LNCAP (cell line): ENCODE measurements around the gene GALNT18.

Source experiments
- TF ChIP-seq, protein P1 (sequence below): fragments of 450-650 bp; IDR thresholded peaks from 2 replicates; pipeline ENCODE4 v1.5.1; 2017; ENCODE audit warnings: mild to moderate bottlenecking

Gene GALNT18

DNA sequence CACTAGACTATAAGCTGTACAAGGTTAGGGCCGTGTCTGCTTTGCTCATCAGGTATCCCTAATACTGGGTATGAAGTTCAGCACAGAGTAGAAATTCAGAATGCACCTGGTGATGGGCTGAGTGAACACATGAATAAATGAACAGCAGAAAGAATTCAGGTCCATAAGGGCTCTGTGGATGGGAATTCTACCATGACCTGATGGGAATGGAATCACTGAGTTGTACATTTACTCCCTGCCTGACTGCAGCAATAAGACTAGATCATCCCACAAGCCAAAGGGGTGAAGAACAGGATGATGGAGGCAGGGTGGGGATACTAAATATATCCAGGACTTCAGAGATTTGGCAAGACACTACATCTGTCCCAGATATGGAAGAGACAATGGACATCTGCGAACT is 182.2 kb downstream of the GALNT18 start:
- TF ChIP-seq, protein P1, sequence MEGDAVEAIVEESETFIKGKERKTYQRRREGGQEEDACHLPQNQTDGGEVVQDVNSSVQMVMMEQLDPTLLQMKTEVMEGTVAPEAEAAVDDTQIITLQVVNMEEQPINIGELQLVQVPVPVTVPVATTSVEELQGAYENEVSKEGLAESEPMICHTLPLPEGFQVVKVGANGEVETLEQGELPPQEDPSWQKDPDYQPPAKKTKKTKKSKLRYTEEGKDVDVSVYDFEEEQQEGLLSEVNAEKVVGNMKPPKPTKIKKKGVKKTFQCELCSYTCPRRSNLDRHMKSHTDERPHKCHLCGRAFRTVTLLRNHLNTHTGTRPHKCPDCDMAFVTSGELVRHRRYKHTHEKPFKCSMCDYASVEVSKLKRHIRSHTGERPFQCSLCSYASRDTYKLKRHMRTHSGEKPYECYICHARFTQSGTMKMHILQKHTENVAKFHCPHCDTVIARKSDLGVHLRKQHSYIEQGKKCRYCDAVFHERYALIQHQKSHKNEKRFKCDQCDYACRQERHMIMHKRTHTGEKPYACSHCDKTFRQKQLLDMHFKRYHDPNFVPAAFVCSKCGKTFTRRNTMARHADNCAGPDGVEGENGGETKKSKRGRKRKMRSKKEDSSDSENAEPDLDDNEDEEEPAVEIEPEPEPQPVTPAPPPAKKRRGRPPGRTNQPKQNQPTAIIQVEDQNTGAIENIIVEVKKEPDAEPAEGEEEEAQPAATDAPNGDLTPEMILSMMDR, result no peak

DNA sequence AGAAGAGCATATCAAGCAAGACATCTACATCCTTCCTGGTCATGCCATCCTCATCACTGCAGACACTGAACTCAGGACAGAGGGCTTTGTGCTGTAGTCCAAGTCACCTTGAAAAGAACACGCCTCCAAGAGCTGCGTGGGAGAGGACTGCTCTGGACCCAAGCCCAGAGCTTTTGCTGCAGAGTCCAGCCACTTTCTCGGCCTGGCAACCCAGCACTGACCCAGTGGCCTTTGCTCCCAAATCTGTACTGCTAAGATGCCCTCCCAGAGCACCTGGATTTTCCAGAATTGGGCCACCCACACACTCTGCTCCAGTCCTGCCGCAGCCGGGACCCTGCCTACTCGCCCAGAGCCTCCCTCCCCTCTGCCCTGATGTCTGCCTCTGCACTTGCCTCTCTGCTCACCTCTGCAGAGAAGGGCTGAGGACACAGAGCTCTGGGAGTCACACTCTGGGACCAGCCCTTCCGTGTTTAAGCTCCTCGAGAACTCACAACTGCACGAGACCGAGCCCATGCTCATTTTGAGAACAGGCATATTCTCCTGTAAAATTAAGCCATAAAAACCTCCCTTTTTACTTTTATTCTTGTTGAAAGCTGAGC is 185.0 kb downstream of the GALNT18 start:
- TF ChIP-seq, protein P1, result no peak

DNA sequence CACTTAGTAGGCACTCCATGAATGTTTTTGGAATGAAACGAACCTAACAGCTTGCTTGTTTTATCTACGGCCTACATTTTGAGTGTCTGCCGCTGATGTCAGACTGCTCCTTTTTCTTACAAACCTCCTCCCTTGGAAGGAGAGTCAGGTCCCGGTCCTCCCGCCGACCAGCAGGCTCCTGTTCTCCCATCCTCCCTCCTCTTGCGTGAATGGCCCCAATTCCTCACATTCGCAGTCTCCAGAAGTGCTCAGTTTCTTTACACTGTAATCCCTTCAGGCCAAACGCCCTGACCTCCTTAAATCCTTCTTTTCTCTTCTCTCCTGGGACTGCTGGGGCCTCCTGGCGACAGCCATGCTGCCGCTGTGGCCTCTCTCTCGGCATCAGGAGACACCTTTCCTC is 186.2 kb downstream of the GALNT18 start:
- TF ChIP-seq, protein P1, result no peak

DNA sequence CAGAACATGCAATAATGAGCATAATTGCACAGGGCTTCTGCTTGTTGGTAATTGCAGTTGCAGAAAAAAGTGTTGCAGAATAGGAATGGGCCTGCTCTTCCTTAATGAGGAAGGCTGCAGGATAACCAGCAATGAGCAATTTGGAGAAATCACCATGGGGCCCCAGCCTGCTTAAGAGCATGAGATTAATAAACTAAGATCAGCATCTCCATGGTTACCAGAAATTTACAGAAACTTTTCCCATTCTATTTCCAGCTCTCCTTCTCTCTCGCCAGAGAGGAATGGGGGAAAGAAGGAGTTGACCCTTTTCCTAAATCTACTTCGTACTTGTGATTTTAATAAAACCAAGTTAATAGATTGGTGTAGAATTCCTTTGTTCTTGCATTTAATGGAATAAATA is 187.8 kb downstream of the GALNT18 start:
- TF ChIP-seq, protein P1, result no peak

DNA sequence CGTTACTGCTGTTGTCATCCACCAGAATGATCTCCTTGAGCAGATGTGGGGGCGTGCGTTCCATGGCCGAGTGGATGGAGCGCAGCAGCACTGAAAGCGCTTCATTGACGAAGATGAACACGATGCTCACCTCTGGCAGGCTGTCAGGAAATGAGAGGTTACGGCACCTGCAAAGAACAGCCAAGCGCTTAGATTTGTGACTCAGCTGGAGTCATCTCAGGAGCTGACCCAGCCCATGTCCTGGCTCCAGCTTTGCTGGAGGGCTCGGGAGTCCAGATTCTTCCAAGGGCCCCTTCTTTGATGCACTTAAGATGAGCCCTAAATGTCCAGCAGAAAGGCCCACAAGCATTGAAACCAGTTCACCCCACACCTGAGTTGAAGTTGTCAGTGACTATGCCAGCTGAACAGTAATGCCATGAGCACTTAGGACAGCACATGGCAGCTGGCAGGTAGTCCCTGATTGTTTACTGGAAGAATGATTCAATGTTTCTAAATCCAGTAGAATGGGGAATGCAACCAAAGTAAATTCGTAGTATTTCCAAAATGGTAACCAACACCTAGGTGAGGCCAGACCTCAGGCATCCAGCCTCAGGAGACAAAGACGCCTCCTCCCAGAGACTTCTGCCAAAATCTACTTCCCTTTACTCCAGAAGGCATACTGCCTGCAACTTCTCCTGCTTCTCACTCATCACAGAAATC is 189.0 kb downstream of the GALNT18 start:
- TF ChIP-seq, protein P1, result no peak

DNA sequence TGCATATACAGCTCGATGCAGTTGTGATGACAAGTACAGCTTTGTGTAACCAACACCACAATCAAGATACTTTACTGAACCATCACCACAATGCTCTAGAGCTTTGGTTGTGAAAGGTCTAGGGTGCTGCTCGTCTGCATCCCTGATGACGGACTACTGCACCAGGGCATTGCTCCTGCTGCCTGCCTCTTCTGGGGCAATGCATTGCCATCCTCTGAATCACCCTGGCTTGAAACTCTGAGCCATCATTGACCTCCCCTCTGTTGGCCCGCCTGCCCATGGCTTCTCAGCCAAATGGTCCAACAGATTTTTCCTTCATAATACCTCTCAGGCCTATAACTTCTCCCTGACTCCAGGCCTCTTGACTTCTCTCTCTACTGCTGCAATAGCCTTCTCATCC is 191.4 kb downstream of the GALNT18 start:
- TF ChIP-seq, protein P1, result no peak

DNA sequence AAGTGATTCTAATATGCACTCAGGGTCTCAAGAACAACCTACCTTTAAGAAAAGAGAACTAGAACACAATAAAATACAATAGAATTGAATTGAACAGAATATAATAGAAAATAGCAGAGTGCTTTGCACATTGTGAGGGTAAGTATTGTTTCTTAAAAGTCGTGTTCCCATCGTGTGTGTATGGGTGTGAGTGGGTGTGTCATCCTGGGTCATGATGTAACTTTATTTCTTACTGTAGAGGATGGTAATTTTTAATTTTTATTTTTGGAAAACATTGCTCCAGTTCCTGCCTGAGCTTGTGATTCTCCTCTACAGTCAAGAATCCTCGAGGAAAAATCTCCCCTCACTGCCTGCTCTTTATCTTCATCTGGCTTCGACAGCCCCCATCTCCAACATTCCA is 193.1 kb downstream of the GALNT18 start:
- TF ChIP-seq, protein P1, result no peak

DNA sequence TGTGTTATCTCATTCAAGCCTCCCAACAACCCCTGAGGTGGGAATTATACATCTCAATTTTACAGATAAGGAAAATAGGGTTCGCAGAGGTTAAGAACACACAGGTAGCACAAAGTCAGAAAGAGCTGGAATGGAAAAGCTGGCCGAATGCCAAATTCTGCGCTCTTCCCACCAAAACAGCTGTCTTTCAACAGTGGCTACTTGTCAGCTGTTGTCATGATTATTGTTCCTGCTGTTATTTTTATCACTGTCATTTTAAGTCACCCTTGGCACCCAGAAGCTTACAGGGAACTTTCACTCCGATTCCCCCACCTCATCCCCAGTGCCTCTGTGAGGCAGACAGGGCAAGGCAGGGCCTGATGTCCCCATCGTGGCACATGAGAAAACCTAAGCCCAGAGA is 194.3 kb downstream of the GALNT18 start:
- TF ChIP-seq, protein P1, result no peak
